Gastrocnemius medialis (tissue), 4 donors: ENCODE results near the gene ADSS1. TPM values are rescaled to one million over a fixed set of nuclear protein-coding genes. Genes with fewer than 3 reads are reported as not detected.

Source experiments
- ATAC-seq, 2 donors: fragments of 150-250 bp; one replicate each; pipeline ENCODE4 v1.9.1; 2016
- DNase-seq, 2 donors: peaks; one replicate each; pipeline ENCODE4 v3.0.0-alpha.2; 2019
- H3K27ac ChIP-seq, 4 donors: fragments of 200-600 bp; sonication (generic); 1 replicate in 1 of 4; 2 replicates in 3 of 4; pipeline ENCODE4 v1.5.1; 2016 to 2018; ENCODE audit warnings: mild to moderate bottlenecking in 2 of 4, moderate library complexity in 1 of 4
- H3K27me3 ChIP-seq, 3 donors: fragments of 200-600 bp; sonication (generic) in 2 of 3; 1 replicate in 1 of 3; 2 replicates in 2 of 3; pipeline versions ENCODE4 v1.5.1 to v1.6.0; 2016 to 2019; ENCODE audit warnings: mild to moderate bottlenecking in 1 of 3, moderate library complexity in 1 of 3
- H3K36me3 ChIP-seq, 2 donors: fragments of 200-600 bp; sonication (generic) in 1 of 2; one replicate each; pipeline ENCODE4 v1.5.1; 2017 to 2018
- H3K4me1 ChIP-seq, 2 donors: fragments of 200-600 bp; sonication (generic) in 1 of 2; one replicate each; pipeline ENCODE4 v1.5.1; 2016 to 2017; ENCODE audit warnings: mild to moderate bottlenecking in 2 of 2
- H3K4me3 ChIP-seq, 4 donors: fragments of 200-600 bp; sonication (generic) in 3 of 4; 1 replicate in 1 of 4; 2 replicates in 3 of 4; pipeline ENCODE4 v1.5.1; 2016 to 2019; ENCODE audit warnings: mild to moderate bottlenecking in 2 of 4
- H3K9me3 ChIP-seq, 3 donors: fragments of 200-600 bp; sonication (generic) in 2 of 3; 1 replicate in 1 of 3; 2 replicates in 2 of 3; pipeline ENCODE4 v1.5.1; 2016 to 2019
- CTCF ChIP-seq, 5 experiments: fragments of 450-650 bp in 3 of 5; fragments of 200-600 bp in 2 of 5; sonication (generic) in 2 of 5; IDR thresholded peaks in 4 of 5; conservative IDR thresholded peaks in 1 of 5; 1 replicate in 4 of 5; 2 replicates in 1 of 5; pipeline ENCODE4 v1.5.1; 2016 to 2019; ENCODE audit warnings: antibody characterized with exemption in 5 of 5, mild to moderate bottlenecking in 3 of 5, moderate library complexity in 3 of 5
- POLR2A ChIP-seq, 2 donors: fragments of 450-650 bp; IDR thresholded peaks; one replicate each; pipeline ENCODE4 v1.6.1; 2017; ENCODE audit warnings: antibody characterized with exemption in 2 of 2, mild to moderate bottlenecking in 2 of 2, moderate library complexity in 2 of 2
- in situ Hi-C, 4 donors: fragments of 200-750 bp; cut with MboI; loops; one replicate each; pipeline versions ENCODE4 v1.15.0 to v1.8.0; 2017; ENCODE audit warnings: low sequenced_read_pairs in 4 of 4
- intact Hi-C: fragments of 100-400 bp; cut with DNase I; formaldehyde crosslinking; loops from one replicate; pipeline ENCODE4 v1.15.1; 2023; ENCODE audit warnings: low total_unique reads
- total RNA-seq, 4 donors: library from RNA; depleted of rRNA; stranded (reverse); fragments of >200 nt; gene quantifications; one replicate each; pipeline versions ENCODE4 v1.1.0 to v1.2.3, GENCODE V29; 2016

Gene ADSS1
- total RNA-seq, 4 donors from 2014 or later, result 165 to 577 (median 232) TPM

DNA sequence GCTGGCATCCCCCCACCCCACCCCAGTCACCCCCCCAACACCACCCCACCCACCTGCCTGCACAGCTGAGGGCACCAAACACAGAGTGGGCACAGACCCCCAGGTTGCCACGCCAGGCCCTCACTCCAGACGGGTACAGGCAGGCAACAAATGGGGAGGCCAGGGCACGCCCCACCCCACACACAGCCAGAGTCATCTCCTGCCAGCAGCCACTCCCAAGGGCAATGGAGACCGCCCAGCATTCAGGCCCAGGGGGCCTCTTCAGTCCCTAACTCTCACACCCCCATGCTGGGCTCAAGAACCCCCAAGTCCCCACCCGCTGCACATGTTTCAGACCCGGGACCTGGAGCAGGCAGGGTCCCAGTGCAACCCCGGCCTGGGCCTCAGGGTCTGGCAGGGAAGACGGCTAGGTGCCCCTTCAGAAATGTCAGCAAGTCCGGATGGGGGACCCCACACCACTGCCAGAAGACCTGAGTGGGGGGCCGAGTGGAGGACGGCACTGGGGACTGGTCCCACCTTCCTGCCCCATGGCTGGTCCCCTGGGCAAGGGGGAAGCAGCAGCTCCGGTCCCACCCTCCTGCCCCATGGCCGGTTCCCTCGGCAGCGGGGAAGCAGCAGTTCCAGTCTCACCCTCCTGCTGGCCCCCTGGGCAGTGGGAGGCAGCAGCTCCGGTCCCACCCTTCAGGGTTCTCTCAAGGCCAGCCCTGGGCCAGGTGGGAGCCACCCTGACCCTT, 59.6 kb downstream of the ADSS1 start:
- no peaks in the 10 kb centered on the region for H3K27me3 ChIP-seq
- TF ChIP-seq POLR2A (IDR thresholded peaks at IDR 0.05) (no peak), CTCF (IDR thresholded peaks at IDR 0.05 in 4 of 5, conservative IDR thresholded peaks at IDR 0.05 in 1 of 5) (no peak)
- no peak overlapping the region for H3K27ac ChIP-seq
- no peak overlapping the region for H3K4me3 ChIP-seq
- H3K4me1 ChIP-seq, result peaks cover 0 to 10% of the 10 kb centered on the region in 2 donors
- DNase-seq, result no peak
- intact Hi-C loops, result no loop called here
- no peaks in the 10 kb centered on the region for H3K36me3 ChIP-seq
- in situ Hi-C loops, result no loop called here
- no peaks in the 10 kb centered on the region for H3K9me3 ChIP-seq
- no peak for ATAC-seq

DNA sequence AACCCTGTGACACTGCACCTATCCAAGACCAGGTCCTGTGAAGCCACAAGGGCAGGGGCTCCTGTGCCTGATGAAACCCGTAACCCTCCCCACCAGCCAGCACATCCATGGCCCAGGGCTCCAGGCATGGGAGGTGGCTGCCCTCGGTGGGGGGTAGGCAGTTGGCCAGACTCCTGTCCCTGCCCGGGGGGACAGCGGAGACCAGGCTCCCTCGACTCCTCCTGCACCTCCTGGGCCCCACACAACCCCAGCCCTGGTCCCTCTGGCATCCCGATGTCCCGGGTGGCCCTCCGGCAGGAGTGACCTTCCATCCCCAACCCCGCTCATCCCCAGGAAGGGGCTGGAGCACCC, 60.2 kb downstream of the ADSS1 start:
- no peak overlapping the region for H3K4me3 ChIP-seq
- no peak for ATAC-seq
- H3K36me3 ChIP-seq, result no peaks in the 10 kb centered on the region
- H3K27me3 ChIP-seq, result no peaks in the 10 kb centered on the region
- H3K9me3 ChIP-seq, result no peaks in the 10 kb centered on the region
- intact Hi-C loops (no loop called here), in situ Hi-C loops (no loop called here)
- no peak for TF ChIP-seq POLR2A (IDR thresholded peaks at IDR 0.05)
- no peak for TF ChIP-seq CTCF (IDR thresholded peaks at IDR 0.05 in 4 of 5, conservative IDR thresholded peaks at IDR 0.05 in 1 of 5)
- no peak overlapping the region for H3K27ac ChIP-seq
- peaks cover 0 to 10% of the 10 kb centered on the region in 2 donors for H3K4me1 ChIP-seq
- no peak for DNase-seq

DNA sequence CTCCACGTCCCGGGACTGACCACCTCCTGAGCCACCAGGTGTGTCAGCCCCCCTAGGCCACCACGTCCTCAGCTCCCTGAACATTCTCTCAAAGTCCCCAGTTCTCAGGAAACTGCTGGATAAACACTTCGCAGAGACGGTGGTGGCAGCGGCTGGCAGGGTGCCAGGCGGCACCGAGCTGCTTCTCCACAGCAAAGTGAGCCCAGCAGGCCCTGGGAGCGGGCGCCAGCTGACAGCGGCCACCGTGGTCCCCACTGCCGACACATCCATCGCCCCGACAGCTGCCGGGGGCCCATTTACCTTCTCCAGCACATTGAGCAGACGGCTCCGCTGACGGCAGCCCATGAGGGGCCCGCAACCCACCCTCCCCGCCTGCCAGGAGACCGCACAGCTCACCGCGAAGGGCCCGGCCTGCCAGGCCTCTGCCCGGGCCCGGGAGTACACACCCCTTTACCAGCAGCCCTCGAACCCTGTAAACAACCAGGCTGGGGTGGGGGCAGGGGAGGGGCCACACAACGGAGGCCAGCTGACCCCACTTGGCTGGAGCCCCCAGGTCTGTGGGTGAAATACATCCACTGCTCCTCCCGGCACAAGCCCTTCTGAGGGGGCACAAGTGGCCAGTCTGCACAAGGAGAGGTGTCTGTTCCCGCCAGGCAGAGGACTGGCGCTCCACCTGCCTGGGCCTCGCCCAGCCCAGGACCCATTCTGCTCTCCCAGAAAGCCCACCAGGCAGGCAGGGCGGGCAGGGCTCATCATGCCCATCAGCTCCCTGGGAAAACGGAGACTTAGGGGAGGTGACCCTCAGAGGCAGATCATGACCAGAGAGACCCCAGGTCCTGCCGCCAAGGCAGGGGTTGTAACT, 61.0 kb downstream of the ADSS1 start:
- H3K27me3 ChIP-seq, result no peaks in the 10 kb centered on the region
- no peak overlapping the region for H3K27ac ChIP-seq
- no peaks in the 10 kb centered on the region for H3K9me3 ChIP-seq
- H3K4me3 ChIP-seq, result no peak overlapping the region
- intact Hi-C loops, result no loop called here
- in situ Hi-C loops, result no loop called here
- ATAC-seq, result no peak
- H3K36me3 ChIP-seq, result peaks cover 0 to 6% of the 10 kb centered on the region in 2 donors
- no peak for DNase-seq
- H3K4me1 ChIP-seq, result peaks cover 0 to 10% of the 10 kb centered on the region in 2 donors
- no peak for TF ChIP-seq CTCF (IDR thresholded peaks at IDR 0.05 in 4 of 5, conservative IDR thresholded peaks at IDR 0.05 in 1 of 5)
- TF ChIP-seq POLR2A (IDR thresholded peaks at IDR 0.05), result no peak

DNA sequence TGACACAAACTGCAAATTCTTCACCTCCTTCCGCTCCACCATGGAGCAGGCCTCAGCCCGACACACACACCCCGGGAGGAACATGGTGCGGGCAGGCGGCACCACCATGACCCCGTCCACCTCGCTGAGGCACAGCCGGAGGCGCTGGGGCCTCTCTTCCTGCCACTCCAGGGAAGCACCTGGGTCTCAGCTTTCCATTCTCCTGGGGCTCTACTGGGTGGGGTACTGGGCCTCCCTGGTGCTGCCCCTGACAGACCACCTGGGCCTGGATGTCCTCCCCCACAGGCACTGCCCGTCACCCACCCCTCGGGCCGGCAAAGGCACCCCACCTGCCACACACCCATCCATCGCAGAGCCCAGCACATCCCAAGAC, 61.7 kb downstream of the ADSS1 start:
- no peaks in the 10 kb centered on the region for H3K27me3 ChIP-seq
- intact Hi-C loops, result no loop called here
- no peak for ATAC-seq
- peaks cover 0 to 10% of the 10 kb centered on the region in 2 donors for H3K4me1 ChIP-seq
- H3K9me3 ChIP-seq, result no peaks in the 10 kb centered on the region
- H3K4me3 ChIP-seq, result no peak overlapping the region
- no peak for DNase-seq
- no peak overlapping the region for H3K27ac ChIP-seq
- in situ Hi-C loops, result no loop called here
- H3K36me3 ChIP-seq, result peaks cover 0 to 13% of the 10 kb centered on the region in 2 donors
- TF ChIP-seq POLR2A (IDR thresholded peaks at IDR 0.05), result no peak
- no peak for TF ChIP-seq CTCF (IDR thresholded peaks at IDR 0.05 in 4 of 5, conservative IDR thresholded peaks at IDR 0.05 in 1 of 5)
